HL-60 (cell line): ENCODE measurements around the gene PCDHA8.
"Not testable (repeated sequence)": the region's sequence is repeated elsewhere in the genome, so short reads cannot be mapped to it uniquely, and the experiment has no call there.

Experiments
- CTCF ChIP-seq: IDR thresholded peaks from one replicate; pipeline ENCODE4 v1.5.1; 2011; ENCODE audit warnings: low read length, control low read depth, inconsistent platforms; ENCODE audit not compliant: insufficient read depth
- GABPA ChIP-seq: IDR thresholded peaks from 2 replicates; pipeline ENCODE4 v1.6.1; 2012; ENCODE audit warnings: low read depth
- POLR2AphosphoS5 ChIP-seq: IDR thresholded peaks from 2 replicates; pipeline ENCODE4 v1.6.1; 2012; ENCODE audit warnings: low read depth
- REST ChIP-seq: IDR thresholded peaks from 2 replicates; pipeline ENCODE4 v1.6.1; 2012; ENCODE audit warnings: low read depth; ENCODE audit not compliant: insufficient replicate concordance
- SPI1 ChIP-seq: IDR thresholded peaks from 2 replicates; pipeline ENCODE4 v1.6.1; 2012; ENCODE audit warnings: low read depth, mild to moderate bottlenecking, borderline replicate concordance

- not testable (repeated sequence) for TF ChIP-seq CTCF, POLR2AphosphoS5, SPI1, GABPA, REST
Measured at GRCh38 chr5:140822969-140823368, 18.0 kb upstream of the PCDHA8 start.
